Kidney glomerular epithelial cell (primary cell): ENCODE data around the gene GPR156.
"Not testable (repeated sequence)": the region's sequence is repeated elsewhere in the genome, so short reads cannot be mapped to it uniquely, and the experiment has no call there.

Experiments used
- DNase-seq: peaks from one replicate; lab custom pipeline; 2025; lab: John Stamatoyannopoulos, UW

Gene GPR156

DNA sequence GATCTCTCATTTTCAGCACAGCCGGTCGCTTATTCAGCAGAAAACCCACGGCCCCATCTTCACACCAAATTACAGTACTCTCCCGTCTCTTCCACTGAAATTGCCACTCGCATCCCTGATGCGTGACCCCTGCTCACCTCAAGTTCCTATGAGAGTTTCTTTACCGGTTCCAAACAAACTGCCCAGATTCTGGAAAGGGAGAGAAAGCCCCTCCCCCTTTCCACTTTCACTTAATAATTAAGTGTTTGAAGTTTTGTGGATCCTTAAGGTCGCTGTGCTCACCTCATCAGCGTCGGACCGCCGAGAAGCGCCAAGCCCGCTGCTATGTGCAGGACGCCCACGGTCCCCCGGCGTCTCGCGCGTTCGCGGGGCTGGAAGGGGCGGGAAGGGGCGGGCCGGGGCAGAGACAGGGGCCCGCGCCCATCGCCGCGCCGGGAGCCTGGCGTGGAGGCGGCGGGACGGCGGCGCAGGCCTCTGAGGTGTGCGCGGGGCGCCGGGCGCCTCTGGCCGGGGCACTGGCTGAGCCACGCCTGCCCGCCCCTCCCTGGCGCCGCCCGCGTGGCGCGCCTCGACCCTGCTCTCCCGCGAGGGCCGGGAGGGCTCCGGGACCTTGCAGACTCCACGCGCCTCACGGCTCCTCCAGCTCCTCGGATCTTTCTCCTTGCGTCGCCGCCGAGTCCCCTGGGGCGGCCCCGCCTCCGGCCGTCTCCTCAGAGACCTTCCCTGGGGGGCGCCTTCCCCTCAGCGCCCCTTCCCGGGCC, at the start of gene GPR156:
TSS of gene GPR156 (minus strand) at position 476 of the 761 bp plus-strand sequence. CDS start 41,124 bp downstream, outside the sequence.
- no peak for DNase-seq

DNA sequence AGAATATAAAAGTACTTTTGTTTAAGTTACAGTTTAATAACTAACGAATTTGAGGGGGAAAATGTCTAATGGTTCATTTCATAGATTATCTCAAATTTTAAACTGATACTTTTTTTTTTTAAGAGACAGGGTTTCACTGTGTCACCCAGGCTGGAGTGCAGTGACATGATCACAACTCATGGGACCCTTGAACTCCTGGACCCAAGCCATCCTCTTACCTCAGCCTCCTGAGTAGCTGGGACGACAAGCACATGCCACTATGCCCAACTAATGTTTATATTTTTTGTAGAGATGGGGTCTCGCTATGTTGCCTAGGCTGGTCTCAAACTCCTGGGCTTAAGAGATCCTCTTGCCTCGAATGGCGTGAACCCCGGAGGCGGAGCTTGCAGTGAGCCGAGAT, 47.6 kb upstream of the GPR156 start:
- DNase-seq, result no peak

DNA sequence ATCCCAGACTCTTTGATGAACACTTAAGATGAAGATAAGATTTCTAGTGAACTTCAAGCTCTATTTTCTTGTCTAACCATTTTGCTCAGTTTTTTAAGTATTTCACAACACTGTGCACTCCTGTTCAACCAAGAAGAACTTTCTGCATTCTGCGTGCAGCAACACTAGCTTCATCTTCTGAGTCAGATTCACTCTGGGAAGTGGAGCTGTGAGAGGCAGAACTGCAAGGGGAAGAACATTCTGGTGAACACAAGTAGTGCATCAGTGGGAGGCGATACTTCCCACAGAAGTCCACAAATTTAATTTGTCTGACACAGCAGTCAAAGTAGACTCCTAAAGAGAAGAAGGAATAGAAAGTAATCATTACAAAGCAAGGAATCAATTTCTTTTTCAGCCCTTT, 46.1 kb upstream of the GPR156 start:
- DNase-seq, result no peak

DNA sequence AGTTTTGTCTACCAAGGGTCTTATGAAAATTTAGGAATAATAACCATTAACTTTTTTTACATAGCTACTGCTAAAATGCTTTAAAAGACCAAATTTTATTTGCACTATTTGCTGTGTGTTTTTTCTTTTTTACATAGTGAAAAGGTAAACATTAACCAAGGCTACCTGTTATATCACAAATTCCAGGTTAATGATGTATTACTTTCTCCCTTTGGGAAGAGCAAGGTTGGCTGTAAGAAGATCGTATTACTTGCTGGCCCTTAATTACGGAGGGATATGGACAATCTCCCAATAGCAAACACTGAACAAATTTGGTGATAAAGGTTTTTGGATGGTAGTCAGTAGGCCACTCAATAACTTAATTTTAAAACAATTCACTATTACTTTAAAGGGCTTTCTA, 41.8 kb upstream of the GPR156 start:
- no peak for DNase-seq

DNA sequence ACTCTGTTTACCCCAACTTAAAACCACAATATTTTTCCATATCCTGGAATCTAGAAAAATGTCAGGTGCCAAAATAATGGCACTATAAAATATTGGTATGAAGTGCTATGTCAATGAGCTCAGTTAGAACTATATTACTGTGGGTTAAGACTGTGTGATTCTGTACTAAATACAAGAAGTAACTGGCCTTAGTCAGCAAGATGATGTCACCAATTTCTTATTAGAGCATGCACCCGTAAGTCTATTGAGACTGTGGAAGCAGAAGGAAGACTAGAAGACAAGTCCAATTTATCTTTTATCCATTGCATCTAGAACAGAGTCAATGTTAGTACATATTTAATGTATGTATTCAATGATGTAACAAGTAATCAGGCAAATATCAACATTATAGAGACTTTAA, 39.2 kb upstream of the GPR156 start:
- DNase-seq, result peak; percentile 26

DNA sequence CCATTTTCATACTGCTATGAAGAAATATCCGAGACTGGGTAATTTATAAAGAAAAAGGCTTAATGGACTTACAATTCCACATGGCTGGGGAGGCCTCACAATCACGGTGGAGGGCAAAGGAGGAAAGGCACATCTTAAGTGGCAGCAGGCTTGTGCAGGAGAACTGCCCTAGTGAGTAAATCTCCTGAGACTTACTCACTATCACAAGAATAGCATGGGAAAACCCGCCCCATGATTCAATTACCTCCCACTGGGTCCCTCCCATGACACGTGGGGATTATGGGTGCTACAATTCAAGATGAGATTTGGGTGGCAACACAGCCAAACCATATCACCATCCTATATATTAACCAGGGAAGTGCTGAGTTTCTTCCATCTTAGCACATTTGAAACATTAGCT, 38.7 kb upstream of the GPR156 start:
- not testable (repeated sequence) for DNase-seq

DNA sequence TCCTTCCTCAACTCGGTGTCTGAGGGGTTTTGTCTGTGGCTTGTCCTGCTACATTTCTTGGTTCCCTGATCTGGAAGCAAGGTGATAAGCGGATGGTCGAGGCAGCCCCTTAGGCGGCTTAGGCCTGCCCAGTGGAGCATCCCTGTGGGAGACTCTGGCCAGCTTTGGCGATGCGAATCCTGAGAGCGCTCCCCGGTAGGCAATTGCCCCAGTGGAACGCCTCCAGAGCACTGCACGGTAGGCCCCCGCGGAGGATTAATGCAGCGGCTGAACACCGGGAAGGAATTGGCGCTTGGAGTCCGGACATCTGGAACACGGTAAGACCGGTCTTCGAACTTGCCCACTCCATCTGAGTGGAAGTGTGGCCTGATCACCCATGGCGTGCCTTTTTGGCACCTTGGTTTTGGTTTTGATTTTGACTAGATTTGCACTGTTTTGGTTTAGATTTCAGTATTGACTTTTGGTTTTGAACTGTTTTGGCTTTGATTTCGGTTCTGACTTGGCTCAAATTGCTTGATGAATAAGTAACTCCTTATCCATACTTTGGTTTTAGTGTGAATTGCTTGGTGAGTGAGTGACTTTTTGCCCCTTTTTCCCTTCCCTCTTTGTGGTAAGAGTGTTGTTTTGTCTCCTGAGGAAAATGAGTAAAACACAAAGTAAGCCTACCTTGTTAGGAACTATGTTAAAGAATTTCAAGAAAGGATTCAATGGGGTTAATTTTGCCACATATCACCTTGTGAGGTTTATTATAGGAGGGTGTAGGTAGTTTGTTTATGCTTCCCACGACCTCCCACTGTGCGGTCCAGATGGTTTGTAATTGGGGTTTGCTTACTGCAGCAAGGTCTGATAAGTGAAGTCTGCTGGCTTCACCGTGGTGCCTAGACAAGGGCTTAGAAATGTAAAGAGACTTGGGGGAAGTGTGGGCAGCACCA, 27.1 kb upstream of the GPR156 start:
- no peak for DNase-seq

DNA sequence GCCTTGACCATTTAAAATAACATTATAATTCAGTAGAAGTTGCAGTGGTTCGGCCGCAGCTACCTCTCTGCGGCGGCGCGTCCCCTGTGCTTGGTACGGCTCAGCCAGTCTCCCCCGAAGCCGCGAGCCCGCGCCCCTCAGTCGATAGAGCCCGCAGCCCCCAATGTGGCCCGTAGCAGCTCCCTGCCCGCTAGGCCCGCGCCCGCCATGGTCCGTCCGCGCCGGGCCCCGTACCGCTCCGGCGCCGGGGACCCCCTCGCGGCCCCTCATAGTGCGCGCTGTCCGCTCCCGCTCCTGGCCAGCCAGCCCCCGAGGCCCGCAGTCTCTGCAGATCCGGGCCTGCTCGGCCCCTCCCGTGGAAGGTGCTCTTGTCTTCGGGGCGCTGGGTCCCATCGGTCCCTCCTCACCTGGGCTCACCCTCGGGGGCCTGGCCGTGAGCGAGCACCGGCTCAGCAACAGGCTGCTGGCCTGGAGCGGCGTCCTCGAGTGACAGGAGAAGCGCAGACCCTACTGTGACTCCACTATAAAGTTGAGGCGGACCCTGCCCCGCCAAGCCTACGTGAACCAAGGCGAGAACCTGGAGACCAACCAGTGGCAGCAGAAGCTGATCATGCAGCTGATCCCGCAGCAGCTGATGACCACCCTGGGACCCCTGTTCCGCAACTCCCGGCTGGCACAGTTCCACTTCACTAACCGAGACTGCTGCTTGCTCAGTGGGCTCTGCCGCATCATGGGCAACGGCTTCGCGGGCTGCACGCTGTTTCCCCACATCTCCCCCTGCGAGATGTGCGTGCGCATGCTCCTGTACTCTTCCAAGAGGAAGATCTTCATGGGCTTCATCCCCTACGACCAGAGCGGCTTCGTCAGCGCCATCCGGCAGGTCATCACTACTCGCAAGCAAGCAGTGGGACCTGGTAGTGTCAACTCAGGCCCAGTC, 21.8 kb upstream of the GPR156 start:
- DNase-seq, result no peak

DNA sequence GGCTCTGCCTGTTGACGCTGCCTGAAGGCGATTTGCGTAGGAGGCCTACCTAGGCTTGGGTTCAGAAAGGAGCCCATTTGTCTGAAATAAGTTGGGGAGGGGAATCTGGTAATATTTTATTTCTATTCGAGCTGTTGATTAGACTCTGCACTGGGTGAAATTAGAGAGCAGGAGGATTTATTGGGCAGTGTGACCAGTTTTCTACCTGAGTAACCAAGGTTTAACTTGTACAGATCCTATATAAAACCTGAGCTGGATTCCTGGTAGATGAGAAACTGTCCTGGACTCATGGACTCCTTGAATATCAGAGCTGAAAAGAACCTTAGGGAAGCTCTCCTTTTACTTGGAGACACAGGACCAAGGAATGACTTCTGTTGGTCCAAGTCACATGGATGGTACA, 19.6 kb upstream of the GPR156 start:
- no peak for DNase-seq

DNA sequence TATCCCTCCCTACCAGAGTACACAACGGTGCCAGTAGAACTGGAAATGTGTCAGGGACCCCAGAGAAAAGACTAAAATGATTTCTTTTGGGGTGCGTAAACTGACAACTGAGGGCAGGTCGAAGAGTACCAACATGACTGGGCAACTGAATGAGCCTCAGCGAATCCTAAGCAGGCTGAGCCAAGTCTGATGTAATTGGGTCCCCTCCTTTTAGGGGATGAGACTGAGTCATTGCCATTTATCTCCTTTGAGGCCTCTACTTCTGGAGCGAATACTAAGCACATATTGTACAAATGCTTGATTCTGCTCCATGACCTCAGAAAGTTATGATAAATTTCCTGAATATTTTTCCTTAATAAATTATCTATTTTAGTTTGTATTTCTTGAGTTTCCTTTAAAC, 17.3 kb upstream of the GPR156 start:
- no peak for DNase-seq

DNA sequence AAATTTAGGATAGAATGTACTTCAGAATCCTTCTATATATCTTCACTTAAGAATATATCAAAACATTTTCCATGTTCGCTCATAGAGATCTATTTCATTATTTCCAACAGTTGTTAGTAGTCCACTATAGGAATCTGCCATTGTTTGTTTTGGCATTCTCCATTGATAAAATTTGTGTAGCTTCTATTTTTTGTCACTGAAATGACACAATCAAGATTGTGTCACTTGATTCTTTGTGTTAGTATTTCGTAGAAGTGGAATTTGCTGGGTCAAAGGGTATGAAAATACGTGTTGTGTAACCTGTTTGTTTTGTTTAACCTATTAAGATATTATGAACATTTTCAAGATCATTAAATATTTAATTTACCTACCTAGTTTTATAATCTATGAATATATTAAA, 15.9 kb upstream of the GPR156 start:
- no peak for DNase-seq

DNA sequence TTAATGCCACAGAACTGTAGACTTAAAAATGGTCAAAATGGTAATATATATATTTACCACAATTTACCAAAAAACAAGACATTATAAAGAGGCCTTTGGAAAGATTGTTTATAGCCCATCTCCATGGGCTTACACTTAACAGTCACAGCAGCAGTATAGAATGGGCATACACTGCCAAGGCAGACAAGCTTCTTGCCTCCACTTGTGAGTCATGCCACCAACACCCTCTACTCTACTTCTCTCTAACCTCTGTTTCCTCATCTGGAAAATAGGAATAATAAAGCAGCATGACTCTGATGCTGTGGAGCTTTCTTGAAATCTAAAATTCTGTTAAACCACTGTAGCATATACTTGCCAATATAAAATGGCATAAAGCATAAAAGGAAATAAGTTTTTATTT, 14.4 kb upstream of the GPR156 start:
- DNase-seq, result no peak

DNA sequence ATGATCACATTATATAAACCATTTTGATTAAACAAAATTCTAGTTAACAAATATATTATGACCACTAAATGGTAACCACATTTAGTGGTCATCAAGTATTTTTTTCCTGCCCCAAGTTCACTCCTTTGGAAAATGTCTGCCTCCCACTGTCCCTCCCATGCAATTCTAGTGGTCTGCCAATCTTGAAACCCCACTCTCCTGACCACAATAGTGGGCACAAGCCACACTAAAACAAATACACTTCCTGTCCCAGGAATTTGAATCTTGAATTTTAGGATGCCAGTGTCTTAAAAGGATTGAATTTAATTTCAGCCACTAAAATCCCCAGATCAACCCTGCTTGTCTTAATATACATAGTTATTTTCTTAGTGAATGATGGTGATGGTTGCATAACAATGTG, 14.0 kb upstream of the GPR156 start:
- no peak for DNase-seq

DNA sequence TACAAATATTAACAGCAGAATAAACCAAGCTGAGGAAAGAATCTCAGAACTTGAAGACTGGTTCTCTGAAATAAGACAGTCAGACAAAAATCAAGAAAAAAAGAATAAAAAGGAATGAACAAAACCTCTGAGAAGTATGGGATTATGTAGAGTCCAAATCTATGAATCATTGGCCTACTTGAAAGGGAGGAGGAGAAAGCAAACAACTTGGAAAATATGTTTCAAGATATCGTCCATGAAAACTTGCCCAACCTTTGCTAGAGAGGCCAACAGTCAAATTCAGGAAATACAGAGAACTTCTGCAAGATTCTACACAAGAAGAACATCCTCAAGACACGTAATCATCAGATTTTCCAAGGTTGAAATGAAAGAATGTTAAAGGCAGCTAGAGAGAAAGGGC, 6.5 kb upstream of the GPR156 start:
- DNase-seq, result not testable (repeated sequence)

DNA sequence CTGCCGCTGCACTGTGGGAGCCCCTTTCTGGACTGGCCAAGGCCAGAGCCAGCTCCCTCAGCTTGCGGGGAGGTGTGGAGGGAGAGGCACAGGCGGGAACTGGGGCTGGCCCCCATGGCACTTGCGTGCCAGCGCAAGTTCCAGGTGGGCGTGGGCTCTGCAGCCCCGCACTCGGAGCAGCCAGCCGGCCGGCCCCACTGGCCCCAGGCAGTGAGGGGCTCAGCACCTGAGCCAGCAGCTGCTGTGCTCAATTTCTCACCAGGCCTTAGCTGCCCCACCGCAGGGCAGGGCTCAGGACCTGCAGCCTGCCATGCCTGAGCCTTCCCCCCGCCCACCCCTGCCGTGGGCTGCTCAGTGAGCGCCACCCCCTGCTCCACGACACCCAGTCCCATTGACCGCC, 4.6 kb upstream of the GPR156 start:
- no peak for DNase-seq

DNA sequence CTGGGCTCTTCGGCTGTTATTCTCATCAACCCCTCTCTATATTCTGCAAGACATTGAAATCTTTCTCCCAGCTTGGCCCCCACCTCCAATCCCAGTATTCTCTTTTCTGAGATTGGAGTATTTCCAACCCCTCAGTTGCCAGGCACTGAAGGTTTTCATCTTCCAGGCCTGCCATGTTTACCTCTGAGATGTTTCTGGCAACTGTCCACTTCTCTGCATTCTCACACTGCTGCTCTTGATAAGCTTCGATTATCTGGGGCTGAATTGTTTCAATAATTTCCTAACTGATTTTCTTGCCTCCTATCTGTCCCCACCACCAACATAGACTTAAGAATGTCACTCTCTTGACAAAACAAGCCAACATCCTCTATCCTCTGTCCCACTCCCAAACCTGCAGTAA, 1.4 kb upstream of the GPR156 start:
- DNase-seq, result no peak

DNA sequence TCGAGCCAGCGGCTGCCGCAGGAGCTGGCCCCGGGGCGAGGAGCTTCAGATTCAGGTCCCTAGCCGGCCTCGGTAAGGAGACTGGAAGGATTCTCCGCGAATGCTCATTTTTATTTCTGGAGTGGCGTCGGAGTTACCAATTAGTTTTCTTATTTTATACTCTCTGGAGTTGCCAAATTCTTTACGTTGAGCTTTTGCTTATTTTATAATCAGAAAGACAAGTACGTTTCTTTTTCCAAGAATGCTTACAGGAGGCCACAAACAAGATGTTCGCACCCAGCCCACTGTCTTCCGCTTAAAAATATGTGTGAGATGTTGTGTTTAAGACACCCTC, 453 bp upstream of the GPR156 start:
- no peak for DNase-seq

DNA sequence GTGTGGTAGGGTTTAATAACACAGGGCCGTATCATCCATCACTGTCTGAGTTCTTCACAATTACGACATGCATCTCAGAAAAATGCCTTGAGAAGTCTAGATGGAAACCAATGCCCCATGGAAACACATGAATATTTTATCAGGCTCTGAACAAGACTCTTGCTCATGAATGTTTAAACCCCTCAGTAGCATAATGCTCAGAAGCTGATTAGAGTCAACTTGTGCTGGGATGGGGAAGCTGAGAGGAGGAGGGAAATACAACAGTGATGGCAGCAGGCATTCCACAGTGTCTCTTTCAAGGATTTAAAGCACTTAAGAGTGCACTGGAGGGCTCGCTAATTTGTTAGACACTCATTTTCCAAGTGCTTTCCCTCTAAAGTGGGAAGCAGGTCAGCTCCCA, 3.8 kb downstream of the GPR156 start:
- no peak for DNase-seq

DNA sequence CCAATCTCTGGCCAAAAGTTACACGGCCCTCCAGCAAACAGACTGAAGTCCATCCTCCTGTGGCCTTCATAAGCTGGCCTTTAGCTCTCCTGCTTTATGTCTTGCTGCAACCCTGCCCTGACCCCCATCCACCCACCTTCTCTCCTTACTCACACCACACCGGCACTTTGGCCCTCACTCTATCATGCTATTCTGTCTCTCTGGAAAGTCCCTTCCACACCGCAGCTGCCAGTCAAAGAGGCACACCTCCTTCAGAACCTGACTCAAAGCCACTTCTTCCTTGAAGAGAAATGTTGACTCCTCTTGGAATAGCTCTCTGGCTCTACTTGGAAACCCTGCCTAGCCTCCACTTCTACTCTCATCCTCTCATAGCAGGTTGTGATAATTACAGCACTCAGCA, 4.5 kb downstream of the GPR156 start:
- no peak for DNase-seq

DNA sequence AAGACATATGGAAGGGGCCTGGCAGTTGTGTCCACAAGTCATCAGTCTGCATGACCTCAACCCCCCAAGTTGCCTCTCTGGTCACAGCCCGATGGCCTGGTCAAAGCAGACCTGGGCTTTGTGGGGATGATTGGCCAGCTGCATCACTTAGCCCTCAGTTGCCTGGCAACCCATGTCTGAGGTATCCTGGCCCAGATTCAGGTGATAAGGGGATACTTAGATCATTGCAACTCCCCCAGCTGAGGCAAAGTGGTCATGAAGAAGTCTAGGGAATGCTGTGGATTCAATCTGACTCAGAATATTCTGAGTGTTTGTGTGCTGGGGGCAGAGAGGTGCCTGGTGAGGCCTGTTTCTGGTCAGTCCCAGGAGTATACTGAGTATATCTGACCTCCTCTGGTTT, 5.0 kb downstream of the GPR156 start:
- DNase-seq, result no peak

DNA sequence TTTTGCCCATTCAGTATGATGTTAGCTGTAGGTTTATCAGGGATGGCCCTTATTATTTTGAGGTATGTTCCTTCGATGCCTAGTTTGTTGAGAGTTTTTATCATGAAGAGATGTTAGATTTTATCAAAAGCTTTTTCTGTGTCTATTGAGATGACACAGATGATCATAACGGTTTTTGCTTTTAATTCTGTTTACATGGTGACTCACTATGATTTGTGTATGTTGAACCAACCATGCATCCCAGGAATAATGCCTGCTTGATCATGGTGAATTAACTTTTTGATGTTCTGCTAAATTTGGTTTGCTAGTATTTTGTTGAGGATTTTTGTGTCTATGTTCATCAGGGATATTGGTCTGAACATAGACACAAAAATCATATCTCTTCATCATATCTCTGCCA, 8.3 kb downstream of the GPR156 start:
- DNase-seq, result no peak

DNA sequence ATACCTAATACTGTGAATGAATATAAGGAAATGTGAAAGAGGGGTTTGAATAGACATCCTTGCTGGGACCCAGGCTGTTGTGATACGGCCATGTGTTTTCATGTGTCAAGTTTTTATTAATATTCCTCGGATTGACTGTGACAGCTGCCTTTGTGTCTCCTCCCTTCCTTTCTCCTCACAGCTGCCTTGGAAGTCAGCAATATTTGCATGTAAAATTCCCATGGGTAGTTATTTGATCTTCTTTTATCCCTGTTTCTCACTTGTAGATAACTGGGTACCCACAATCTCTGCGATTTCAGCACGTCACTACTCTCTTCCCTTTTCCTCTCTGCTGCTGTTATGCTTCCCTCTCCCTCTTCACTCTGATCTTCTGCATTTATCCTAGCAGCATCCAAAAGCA, 9.4 kb downstream of the GPR156 start:
- no peak for DNase-seq
